Right lung (tissue), 5 donors: ENCODE measurements around the gene CEPT1. TPM values are rescaled to one million over a fixed set of nuclear protein-coding genes. Genes with fewer than 3 reads are reported as not detected.

ENCODE experiments used
- DNase-seq, 2 donors: peaks; one replicate each; pipeline ENCODE4 v3.0.0-alpha.2; 2013
- polyA plus RNA-seq, 5 donors: library from polyadenylated mRNA; unstranded; fragments of 120-200 nt; gene quantifications; one replicate each; pipeline versions ENCODE4 v1.2.1 to v1.2.3, GENCODE V29; 2013; ENCODE audit warnings: inconsistent platforms in 1 of 5, low replicate concordance in 1 of 5; ENCODE audit not compliant: insufficient read length in 5 of 5, insufficient read depth in 1 of 5

The CEPT1 gene
- polyA plus RNA-seq, 5 donors: 42.8 to 69.6 (median 59.9) TPM

- no peak for DNase-seq
Observed at GRCh38 chr1:111225717-111226400, 85.8 kb downstream of the CEPT1 start.

GRCh38 chr1:111227434-111227833, 87.4 kb downstream of the CEPT1 start, which contains the start of gene CHI3L2:
TSS of gene CHI3L2 (plus strand) at chr1:111227713. CDS start at chr1:111227730, 17 bp downstream.
- no peak for DNase-seq

- DNase-seq: no peak
Observed at GRCh38 chr1:111227851-111228747, 88.1 kb downstream of the CEPT1 start.

GRCh38 chr1:111228748-111229126, 88.7 kb downstream of the CEPT1 start:
- DNase-seq: no peak

- no peak for DNase-seq
Observed at GRCh38 chr1:111232134-111232533, 92.1 kb downstream of the CEPT1 start.

- no peak for DNase-seq
Observed at GRCh38 chr1:111234258-111234657, 94.2 kb downstream of the CEPT1 start.

Other genes starting within 250 kb of the CEPT1 start
- 10 to 100 TPM; 12.3 to 15.4 (median 13.4) TPM for gene LRIF1, start 176.3 kb upstream of the CEPT1 start, polyA plus RNA-seq
- gene DRAM2, start 130 bp upstream of the CEPT1 start, polyA plus RNA-seq: 10 to 100 TPM; 55.9 to 85.7 (median 82.1) TPM
- gene DENND2D, start 60.4 kb downstream of the CEPT1 start, polyA plus RNA-seq: 10 to 100 TPM; 17.0 to 29.0 (median 25.5) TPM
- under 1 TPM; 0.21 to 0.97 (median 0.51) TPM for gene CHI3L2, start 87.5 kb downstream of the CEPT1 start, polyA plus RNA-seq
- 1 to 10 TPM in 4 of 5 donors, under 1 TPM in 1; 0.65 to 9.0 (median 3.9) TPM for gene CHIA, start 150.6 kb downstream of the CEPT1 start, polyA plus RNA-seq